Right atrium auricular region (tissue), 2 donors: ENCODE results near the gene TIMP3. TPM values are rescaled to one million over a fixed set of nuclear protein-coding genes. Genes with fewer than 3 reads are reported as not detected.

Source experiments
- DNase-seq: peaks from one replicate; pipeline ENCODE4 v3.0.0-alpha.2; 2019; ENCODE audit warnings: low spot score
- H3K27ac ChIP-seq, 2 donors: fragments of 200-600 bp; sonication (generic); 1 replicate in 1 of 2; 2 replicates in 1 of 2; pipeline ENCODE4 v1.5.1; 2016 to 2019
- H3K27me3 ChIP-seq, 2 donors: fragments of 200-600 bp; sonication (generic); one replicate each; pipeline versions ENCODE4 v1.5.1 to v1.6.0; 2017 to 2019
- H3K36me3 ChIP-seq: fragments of 200-600 bp; sonication (generic); one replicate; pipeline ENCODE4 v1.5.1; 2016
- H3K4me1 ChIP-seq, 2 donors: fragments of 200-600 bp; sonication (generic); one replicate each; pipeline versions ENCODE4 v1.5.1 to v1.6.0; 2017 to 2019
- H3K4me3 ChIP-seq, 2 donors: fragments of 200-600 bp; sonication (generic); 1 replicate in 1 of 2; 2 replicates in 1 of 2; pipeline ENCODE4 v1.5.1; 2017 to 2019; ENCODE audit warnings: mild to moderate bottlenecking in 1 of 2, moderate library complexity in 1 of 2
- H3K9me3 ChIP-seq, 2 donors: fragments of 200-600 bp; sonication (generic); one replicate each; pipeline ENCODE4 v1.5.1; 2019
- CTCF ChIP-seq, 2 donors: fragments of 200-600 bp; sonication (generic); IDR thresholded peaks; one replicate each; pipeline ENCODE4 v1.5.1; 2019; ENCODE audit warnings: antibody characterized with exemption in 2 of 2
- total RNA-seq, 2 donors: library from RNA; depleted of rRNA; stranded (reverse); fragments of >200 nt; gene quantifications; one replicate each; pipeline ENCODE4 v1.1.0, GENCODE V29; 2016

The TIMP3 gene
- total RNA-seq, 2 donors from 2014 or later: 625 to 711 TPM

- peaks cover 0 to 18% of the 10 kb centered on the region in 2 donors for H3K4me1 ChIP-seq
- no peaks in the 10 kb centered on the region for H3K27me3 ChIP-seq
- no peak for TF ChIP-seq CTCF (IDR thresholded peaks at IDR 0.05)
- no peaks in the 10 kb centered on the region for H3K9me3 ChIP-seq
- H3K36me3 ChIP-seq: no peaks in the 10 kb centered on the region
- no peak overlapping the region for H3K27ac ChIP-seq
- H3K4me3 ChIP-seq: no peak overlapping the region
- no peak for DNase-seq
Observed at GRCh38 chr22:32795214-32795596, 6.3 kb upstream of the TIMP3 start.

GRCh38 chr22:32796865-32797573 lies 4.5 kb upstream of the TIMP3 start:
- Histone ChIP-seq H3K4me1 (peaks cover 0 to 28% of the 10 kb centered on the region in 2 donors), H3K9me3 (no peaks in the 10 kb centered on the region), H3K27me3 (no peaks in the 10 kb centered on the region), H3K27ac (peak overlapping the region; percentile 29 to 61), H3K4me3 (no peak overlapping the region), H3K36me3 (no peaks in the 10 kb centered on the region)
- peak; percentile 83 for DNase-seq
- TF ChIP-seq CTCF (IDR thresholded peaks at IDR 0.05): peak; percentile 91 to 94

- Histone ChIP-seq H3K4me1 (peaks cover 0 to 29% of the 10 kb centered on the region in 2 donors), H3K4me3 (no peak overlapping the region), H3K9me3 (no peaks in the 10 kb centered on the region), H3K27me3 (no peaks in the 10 kb centered on the region), H3K36me3 (peaks cover 14% of the 10 kb centered on the region), H3K27ac (peak overlapping the region; percentile 92 to 97)
- DNase-seq: no peak
- TF ChIP-seq CTCF (IDR thresholded peaks at IDR 0.05): no peak
Observed at GRCh38 chr22:32799496-32799895, 2.0 kb upstream of the TIMP3 start.

GRCh38 chr22:32800158-32800882 lies 1.2 kb upstream of the TIMP3 start:
- H3K27me3 ChIP-seq: no peaks in the 10 kb centered on the region

GRCh38 chr22:32800994-32801536 lies 440 bp upstream of the TIMP3 start:
- peak in 1 of 2 donors; percentile 7 for TF ChIP-seq CTCF (IDR thresholded peaks at IDR 0.05)
- no peak for DNase-seq
- H3K4me3 ChIP-seq: peak overlapping the region; percentile 98 to 100
- H3K27me3 ChIP-seq: no peaks in the 10 kb centered on the region
- H3K4me1 ChIP-seq: peaks cover 0 to 44% of the 10 kb centered on the region in 2 donors
- no peaks in the 10 kb centered on the region for H3K9me3 ChIP-seq
- H3K27ac ChIP-seq: peak overlapping the region; percentile 92 to 97
- peaks cover 27% of the 10 kb centered on the region for H3K36me3 ChIP-seq

More at GRCh38 chr22:32800158-32800882, 1.2 kb upstream of the TIMP3 start:
- DNase-seq: no peak
- H3K27ac ChIP-seq: peak overlapping the region; percentile 92 to 97
- H3K9me3 ChIP-seq: no peaks in the 10 kb centered on the region
- peaks cover 23% of the 10 kb centered on the region for H3K36me3 ChIP-seq
- H3K4me1 ChIP-seq: peaks cover 0 to 37% of the 10 kb centered on the region in 2 donors
- H3K4me3 ChIP-seq: peak overlapping the region; percentile 98 to 100
- no peak for TF ChIP-seq CTCF (IDR thresholded peaks at IDR 0.05)
